ENCODE measurements around the gene TMEM14A. TPM values are rescaled to one million over a fixed set of nuclear protein-coding genes. Genes with fewer than 3 reads are reported as not detected.

Gene TMEM14A
- total and polyA plus RNA-seq, 2 of the 8 experiments (the other 6 are each of a cell fraction or from before 2014, with no cell fraction given) = 11.1 to 11.2 TPM

- TF ChIP-seq NRF1 (IDR thresholded peaks at IDR 0.05; ENCODE audit: low read depth, low read length) = no peak
Measured at GRCh38 chr6:52689857-52690256, 18.9 kb downstream of the TMEM14A start (continued).
